Loucy (cell line): ENCODE results near the gene ANXA8L1.

Experiments used
- EZH2phosphoT487 ChIP-seq: fragments of 200-600 bp; IDR thresholded peaks from 2 replicates; pipeline ENCODE4 v1.6.1; 2018; ENCODE audit warnings: antibody characterized with exemption, mild to moderate bottlenecking, moderate library complexity, borderline replicate concordance
- TF ChIP-seq, protein P1 (sequence below): fragments of 200-600 bp; sonication (generic); conservative IDR thresholded peaks from 2 replicates; pipeline ENCODE4 v1.5.1; 2014; ENCODE audit warnings: mild to moderate bottlenecking, antibody characterized with exemption, low read length

DNA sequence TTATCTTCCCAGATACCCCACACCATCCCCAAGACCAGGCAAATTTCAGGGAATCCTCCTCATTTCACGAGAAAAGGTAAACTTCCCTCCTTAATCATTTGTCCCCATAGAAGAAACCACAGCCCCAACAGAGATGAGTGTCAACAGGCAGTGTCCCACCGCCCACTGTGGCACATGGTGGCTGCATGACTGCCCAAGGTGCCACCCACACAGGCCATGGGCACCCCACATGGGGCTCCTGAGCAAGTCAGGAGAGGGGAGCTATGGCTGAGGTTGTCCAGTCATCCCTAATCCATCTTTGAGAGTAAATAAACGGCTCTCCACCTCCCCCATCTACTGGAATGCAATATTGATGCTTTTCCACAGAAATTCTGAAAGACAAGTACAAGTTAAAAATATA lies 44.7 kb upstream of the ANXA8L1 start:
- TF ChIP-seq, protein P1, sequence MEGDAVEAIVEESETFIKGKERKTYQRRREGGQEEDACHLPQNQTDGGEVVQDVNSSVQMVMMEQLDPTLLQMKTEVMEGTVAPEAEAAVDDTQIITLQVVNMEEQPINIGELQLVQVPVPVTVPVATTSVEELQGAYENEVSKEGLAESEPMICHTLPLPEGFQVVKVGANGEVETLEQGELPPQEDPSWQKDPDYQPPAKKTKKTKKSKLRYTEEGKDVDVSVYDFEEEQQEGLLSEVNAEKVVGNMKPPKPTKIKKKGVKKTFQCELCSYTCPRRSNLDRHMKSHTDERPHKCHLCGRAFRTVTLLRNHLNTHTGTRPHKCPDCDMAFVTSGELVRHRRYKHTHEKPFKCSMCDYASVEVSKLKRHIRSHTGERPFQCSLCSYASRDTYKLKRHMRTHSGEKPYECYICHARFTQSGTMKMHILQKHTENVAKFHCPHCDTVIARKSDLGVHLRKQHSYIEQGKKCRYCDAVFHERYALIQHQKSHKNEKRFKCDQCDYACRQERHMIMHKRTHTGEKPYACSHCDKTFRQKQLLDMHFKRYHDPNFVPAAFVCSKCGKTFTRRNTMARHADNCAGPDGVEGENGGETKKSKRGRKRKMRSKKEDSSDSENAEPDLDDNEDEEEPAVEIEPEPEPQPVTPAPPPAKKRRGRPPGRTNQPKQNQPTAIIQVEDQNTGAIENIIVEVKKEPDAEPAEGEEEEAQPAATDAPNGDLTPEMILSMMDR = no peak
- no peak for TF ChIP-seq EZH2phosphoT487
